ENCODE results near the gene GNPTG.

Gene GNPTG

GRCh38 chr16:1335211-1335971 is 16.3 kb upstream of the GNPTG start:
- DNase-seq = no peak

- no peak for DNase-seq
Measured at GRCh38 chr16:1335996-1336395, 15.7 kb upstream of the GNPTG start.

- no peak for DNase-seq
Measured at GRCh38 chr16:1336619-1337018, 15.1 kb upstream of the GNPTG start.

- no peak for DNase-seq
Measured at GRCh38 chr16:1337486-1337885, 14.2 kb upstream of the GNPTG start.

- no peak for DNase-seq
Measured at GRCh38 chr16:1338119-1338730, 13.5 kb upstream of the GNPTG start.

GRCh38 chr16:1338855-1339675 is 12.7 kb upstream of the GNPTG start:
- DNase-seq = no peak

GRCh38 chr16:1340730-1341494 is 10.8 kb upstream of the GNPTG start:
- DNase-seq = no peak

GRCh38 chr16:1341495-1342420 is 10.0 kb upstream of the GNPTG start:
- DNase-seq = no peak

- peak; percentile 91 for DNase-seq
Measured at GRCh38 chr16:1342526-1343427, 9.0 kb upstream of the GNPTG start.

- DNase-seq = no peak
Measured at GRCh38 chr16:1343428-1344242, 8.1 kb upstream of the GNPTG start.

GRCh38 chr16:1344499-1344898 is 7.2 kb upstream of the GNPTG start:
- no peak for DNase-seq

GRCh38 chr16:1345087-1345486 is 6.6 kb upstream of the GNPTG start:
- no peak for DNase-seq

GRCh38 chr16:1345651-1346421 is 5.9 kb upstream of the GNPTG start:
- no peak for DNase-seq

- no peak for DNase-seq
Measured at GRCh38 chr16:1346422-1347285, 5.1 kb upstream of the GNPTG start.

- DNase-seq = no peak
Measured at GRCh38 chr16:1347286-1347855, 4.4 kb upstream of the GNPTG start.

GRCh38 chr16:1347962-1348361 is 3.8 kb upstream of the GNPTG start:
- DNase-seq = no peak

- DNase-seq = no peak
Measured at GRCh38 chr16:1348441-1348840, 3.3 kb upstream of the GNPTG start.

- DNase-seq = no peak
Measured at GRCh38 chr16:1348926-1349325, 2.8 kb upstream of the GNPTG start.
